ENCODE measurements around the gene KAZN.

DNA sequence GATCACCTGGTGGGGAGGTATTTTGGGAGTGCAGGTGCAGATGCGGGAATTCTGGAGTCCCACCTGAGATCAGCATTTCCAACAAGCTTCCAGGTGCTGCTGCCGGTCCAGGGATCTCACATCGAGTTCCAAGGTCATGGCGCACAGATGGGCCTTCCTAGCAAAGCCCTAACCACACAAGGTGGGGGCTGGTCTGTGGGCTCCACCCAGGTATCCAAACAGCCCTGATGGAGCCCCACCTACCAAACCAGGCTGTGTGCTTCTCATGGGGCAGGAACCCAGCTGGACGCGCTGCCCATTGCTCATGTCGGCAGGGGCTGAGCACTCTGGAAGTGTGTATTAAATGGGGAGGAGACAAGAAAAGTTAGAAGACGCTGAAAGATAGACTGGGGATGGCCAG is 520.1 kb downstream of the KAZN start:
- TF ChIP-seq CTCF (conservative IDR thresholded peaks at IDR 0.05 in 1 of 2, IDR thresholded peaks at IDR 0.05 in 1 of 2; ENCODE audit: low read depth in 1 of 2, low read length in 2 of 2) (no peak), EZH2 (IDR thresholded peaks at IDR 0.05; ENCODE audit: low read length, missing control alignments) (no peak)

Measured in fibroblast of lung (primary cell).